DMS79 (cell line): ENCODE measurements around the gene HOXD11.
A peak's percentile ranks its signal among the peaks of the same experiment; 100 is the strongest.

Experiments used
- DNase-seq: peaks from one replicate; lab custom pipeline; 2025; lab: John Stamatoyannopoulos, UW

Gene HOXD11

DNA sequence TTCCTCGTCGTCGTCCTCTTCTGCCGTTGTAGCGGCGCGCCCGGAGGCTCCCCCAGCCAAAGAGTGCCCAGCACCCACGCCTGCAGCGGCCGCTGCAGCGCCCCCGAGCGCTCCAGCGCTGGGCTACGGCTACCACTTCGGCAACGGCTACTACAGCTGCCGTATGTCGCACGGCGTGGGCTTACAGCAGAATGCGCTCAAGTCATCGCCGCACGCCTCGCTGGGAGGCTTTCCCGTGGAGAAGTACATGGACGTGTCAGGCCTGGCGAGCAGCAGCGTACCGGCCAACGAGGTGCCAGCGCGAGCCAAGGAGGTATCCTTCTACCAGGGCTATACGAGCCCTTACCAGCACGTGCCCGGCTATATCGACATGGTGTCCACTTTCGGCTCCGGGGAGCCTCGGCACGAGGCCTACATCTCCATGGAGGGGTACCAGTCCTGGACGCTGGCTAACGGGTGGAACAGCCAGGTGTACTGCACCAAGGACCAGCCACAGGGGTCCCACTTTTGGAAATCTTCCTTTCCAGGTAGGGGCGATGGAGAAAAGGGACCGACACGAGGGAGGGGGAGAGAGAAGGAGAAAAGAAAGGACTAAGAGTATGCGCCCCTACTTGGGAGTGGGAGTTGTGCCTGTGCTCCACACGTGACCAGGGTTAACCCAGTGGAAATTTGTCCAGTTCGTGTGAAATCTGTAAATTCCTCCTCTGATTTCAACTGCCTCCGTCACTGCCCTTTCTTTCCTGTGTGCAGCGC lies 13.8 kb upstream of the HOXD11 start:
- DNase-seq = no peak

- no peak for DNase-seq
These were observed 13.2 kb upstream of the HOXD11 start for GRCh38 chr2:176093898-176094249.

GRCh38 chr2:176094349-176094748 lies 12.7 kb upstream of the HOXD11 start:
- DNase-seq = no peak

GRCh38 chr2:176095421-176095820 lies 11.7 kb upstream of the HOXD11 start:
- no peak for DNase-seq

DNA sequence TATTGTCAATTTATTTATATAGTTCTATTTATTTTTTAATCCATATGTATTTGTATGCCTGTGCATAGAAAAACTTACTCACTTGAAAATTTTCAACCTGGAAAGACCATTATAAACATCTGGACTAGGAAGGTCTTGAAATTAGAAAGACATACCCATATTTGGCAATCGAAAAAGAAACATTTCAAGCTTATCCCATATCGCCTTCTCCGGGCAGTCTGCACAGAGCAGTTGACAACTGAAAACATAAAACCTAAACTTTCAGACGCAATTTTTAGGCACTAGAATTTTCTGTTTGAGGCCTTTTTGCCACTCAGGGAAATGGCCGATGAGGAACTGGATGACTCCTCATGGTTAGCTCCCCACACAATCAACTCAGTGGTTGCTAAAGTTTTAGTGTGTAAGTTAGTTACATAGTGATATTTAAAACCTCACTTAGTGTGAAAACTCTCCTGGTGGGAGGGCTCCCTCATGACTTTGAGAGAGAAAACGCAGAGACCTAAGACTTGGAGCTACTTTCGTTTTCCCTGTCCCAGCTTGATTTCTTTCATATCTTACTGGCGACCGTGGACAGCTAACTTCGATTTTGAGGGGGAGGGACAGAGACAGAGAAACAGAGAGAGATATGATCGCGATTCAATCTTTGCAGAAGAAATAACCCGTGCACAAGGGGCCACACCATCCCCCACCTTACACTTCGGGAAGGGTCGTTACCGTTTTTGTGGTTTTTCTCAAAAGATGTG lies 10.7 kb upstream of the HOXD11 start:
- no peak for DNase-seq

- peak; percentile 89 for DNase-seq
These were observed 9.9 kb upstream of the HOXD11 start for GRCh38 chr2:176096986-176097819.

DNA sequence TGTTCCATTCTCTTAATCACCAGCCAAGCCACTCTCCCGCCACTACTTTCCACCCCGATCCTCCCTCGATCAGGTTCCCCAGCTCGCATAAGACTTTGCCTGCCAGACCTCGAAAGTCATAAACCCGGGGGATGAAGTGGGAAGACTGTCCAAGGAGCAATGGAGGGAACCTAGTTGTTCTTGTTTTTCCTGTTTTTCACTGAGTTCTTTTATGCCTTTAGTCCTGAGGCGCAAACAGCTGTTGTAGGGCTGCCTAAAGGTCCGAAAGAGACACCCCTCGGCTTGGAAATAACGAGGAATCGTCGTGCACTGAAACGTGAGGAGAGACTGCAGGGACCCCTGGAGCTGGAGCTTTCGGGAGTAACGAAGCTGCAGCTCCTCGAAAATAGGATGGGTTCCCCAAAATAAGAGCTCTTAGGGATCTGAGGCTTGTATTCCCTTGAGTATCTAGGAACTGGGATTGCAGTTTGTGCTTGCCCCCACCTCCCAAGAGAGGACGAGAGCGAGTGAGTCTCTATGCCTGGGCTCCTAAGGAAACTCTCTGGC lies 9.2 kb upstream of the HOXD11 start:
- no peak for DNase-seq

DNA sequence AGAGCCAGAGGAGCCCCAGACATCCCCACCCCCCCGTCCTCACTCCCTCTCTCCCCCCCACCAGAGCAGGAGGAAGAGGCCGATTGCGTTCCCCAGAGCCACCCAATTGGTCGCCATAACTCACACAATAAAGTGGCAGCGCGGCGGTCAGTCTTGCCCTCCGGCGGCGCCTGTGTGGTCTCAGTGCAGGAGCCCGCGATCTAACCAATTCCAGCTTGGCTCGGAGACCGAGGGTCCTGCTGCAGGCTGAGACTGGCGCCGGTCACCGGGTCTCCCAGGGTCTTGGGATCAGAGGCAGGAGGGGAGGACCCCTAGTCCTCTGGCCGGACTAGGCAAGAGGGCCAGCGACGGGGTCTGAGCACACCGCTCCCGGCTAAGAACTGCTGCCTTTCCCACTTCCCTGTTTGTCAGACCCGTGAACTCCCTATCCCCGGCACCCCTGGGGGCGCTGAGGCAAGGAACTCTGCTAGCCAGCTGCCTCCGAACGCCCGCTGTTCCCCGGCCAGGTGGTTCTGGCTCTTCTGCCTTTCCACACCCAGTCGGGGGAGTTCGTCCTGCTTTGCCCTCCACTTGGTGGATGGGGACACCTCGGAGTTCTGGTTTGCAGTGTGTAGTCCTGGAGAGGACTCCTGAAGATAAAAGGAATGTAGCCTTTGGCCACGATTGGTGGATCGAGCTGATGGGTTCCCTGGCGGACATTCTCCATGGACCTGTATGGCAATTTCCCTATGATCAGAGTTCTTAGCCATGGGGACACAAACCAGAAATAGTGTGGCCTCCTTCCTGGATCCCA lies 8.5 kb upstream of the HOXD11 start:
- DNase-seq = peak; percentile 79

- no peak for DNase-seq
These were observed 7.8 kb upstream of the HOXD11 start for GRCh38 chr2:176099159-176099727.

DNA sequence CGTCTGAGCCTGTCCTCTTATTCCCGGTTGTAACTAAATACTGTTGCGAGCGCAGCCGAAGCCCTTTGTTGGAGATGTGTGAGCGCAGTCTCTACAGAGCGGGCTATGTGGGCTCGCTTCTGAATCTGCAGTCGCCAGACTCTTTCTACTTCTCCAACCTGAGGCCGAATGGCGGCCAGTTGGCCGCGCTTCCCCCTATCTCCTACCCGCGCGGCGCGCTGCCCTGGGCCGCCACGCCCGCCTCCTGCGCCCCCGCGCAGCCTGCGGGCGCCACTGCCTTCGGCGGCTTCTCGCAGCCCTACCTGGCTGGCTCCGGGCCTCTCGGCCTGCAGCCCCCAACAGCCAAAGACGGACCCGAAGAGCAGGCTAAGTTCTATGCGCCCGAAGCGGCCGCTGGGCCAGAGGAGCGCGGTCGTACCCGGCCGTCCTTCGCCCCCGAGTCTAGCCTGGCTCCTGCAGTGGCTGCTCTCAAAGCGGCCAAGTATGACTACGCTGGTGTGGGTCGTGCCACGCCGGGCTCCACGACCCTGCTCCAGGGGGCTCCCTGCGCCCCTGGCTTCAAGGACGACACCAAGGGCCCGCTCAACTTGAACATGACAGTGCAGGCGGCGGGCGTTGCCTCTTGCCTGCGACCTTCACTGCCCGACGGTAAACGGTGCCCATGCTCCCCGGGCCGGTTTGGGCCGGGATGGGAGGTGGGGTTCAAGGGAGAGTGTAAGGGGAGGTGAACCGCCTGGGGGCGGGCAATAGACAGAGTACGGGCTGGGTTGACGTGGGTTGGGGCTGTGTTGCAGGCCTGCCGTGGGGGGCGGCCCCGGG lies 7.1 kb upstream of the HOXD11 start, which contains the start of gene HOXD12:
Gene HOXD12 (plus strand): TSS at position 68 of the 819 bp plus-strand sequence. CDS start 7 bp downstream, at position 75.
- no peak for DNase-seq

DNA sequence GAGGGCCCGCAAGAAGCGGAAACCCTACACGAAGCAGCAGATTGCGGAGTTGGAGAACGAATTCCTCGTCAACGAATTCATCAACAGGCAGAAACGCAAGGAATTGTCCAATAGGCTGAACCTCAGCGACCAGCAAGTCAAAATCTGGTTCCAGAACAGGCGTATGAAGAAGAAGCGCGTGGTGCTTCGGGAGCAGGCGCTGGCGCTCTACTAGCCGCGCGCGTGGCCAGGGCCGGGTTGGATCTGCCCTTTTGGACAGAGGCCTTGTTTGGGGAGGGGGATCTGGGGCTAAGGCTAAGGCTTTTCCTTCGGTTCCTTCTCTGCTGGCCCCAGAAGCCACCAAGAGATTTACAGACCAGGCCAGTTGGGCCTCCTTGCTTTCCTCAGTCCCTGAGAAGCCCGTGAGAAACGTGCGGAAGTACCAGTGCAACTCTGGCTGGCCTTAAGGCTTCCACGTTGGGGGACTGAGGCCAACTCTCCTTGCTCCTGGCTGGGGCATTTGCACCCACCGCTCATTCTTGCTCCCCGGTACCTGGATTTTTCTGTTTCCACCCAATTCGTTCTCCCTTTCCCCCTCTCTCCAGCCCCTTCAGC lies 6.4 kb upstream of the HOXD11 start:
- DNase-seq = no peak

DNA sequence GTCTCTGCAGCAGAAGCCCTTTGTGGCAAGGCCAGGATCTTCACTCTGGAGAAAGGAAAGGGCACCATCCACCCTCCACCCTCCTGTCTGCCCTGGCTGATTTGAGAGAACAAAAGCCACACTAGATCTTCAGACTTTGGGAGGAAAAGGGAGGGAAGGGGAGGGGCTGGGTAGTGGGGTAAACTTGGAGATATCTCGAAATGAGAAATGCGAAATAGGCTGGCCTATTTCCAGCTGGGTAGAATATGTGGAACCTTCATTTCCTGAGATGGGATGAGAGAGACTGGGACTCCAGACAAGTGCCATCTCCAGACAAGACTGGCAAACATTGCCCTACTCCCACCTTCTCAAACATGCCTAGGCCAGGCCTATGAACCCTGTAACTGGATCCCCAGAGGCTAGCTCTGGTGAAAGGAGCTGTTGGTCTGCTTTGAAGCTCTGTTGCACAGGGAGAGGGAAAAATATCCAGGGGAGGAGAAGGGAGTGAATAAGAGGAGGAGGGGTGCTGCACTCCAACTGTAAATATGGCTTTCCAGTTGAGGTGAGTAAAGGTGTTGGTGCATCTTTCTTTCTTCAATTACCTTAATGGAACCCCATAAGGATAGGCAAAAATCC lies 5.8 kb upstream of the HOXD11 start:
- no peak for DNase-seq

DNA sequence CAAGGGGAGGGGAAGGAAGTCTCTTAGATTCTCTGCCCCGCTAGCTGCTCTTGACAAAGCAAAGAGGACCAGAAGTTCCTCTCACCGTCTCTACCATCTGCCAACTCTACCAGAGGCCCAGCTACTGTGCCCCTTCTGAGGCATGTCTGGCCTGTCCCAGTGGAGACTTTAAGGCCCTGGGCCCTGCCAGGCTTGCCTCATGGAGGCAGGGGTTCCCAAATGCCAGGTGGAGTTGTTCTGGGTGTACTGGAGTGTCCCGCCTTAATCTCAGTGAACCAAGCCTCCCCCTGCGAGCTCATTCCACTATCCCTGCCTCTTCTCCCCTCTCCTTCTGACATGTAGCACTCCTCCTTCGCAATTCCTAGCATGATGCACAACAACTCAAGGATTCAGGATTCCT lies 5.2 kb upstream of the HOXD11 start:
- no peak for DNase-seq

GRCh38 chr2:176102309-176102866 lies 4.7 kb upstream of the HOXD11 start:
- DNase-seq = no peak

DNA sequence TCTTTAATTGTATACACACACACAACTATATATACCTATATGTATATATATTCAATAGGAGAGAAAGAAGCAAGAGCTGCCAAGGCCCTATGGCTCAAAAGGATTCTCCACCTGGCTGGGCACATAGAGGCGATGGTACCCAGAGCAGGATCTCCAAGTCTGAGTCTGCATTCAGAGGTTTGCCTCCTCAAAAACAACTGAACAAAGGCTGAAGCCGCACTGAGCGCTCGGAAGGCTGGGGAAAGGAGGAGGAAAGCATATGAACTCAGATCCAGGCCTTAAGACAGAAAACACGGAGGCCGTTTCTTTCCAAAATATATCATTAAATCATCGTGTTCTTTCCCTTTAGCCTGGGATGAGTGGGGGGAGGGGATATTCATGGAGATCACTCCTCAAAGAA lies 3.9 kb upstream of the HOXD11 start:
- DNase-seq = no peak

GRCh38 chr2:176103742-176104315 lies 3.3 kb upstream of the HOXD11 start:
- DNase-seq = no peak

DNA sequence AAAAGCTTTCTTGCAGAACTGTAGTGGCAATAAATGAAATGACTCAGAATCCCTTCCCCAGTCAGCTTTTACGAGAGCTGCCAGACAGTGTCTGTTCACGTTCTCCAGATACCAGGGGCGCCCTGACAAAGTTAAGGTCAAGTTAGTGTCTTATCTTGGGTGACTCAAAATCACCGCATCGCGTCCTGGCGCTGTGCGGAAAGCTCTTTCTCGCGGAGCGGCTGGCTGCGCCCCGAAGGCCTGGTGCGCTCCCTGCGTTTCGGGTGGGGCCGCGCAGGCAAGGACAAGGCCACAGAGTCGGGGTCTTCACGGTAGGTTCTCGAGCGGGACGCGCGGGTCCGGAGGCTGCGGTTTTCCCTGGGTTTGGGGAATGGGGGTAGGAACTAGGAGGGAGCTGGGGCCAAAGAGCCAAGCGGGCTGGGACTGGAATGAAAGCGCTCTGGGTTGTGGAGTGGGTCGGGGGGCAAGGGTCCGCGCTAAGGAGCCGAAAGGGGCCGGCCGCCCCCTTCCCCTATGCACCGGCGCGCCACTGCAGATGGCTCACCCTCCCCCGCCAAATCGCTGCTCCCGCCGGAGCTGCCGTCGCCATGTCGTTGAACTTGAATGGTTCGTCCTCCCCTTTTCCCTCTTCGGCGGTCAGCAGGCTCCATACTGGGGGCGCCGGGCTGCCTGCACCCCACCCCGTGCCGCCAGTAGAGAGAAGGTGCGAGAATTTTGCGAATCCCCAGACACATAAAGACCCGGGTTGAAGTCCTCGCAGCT lies 2.6 kb upstream of the HOXD11 start:
- no peak for DNase-seq
